UCSD-AML1 (cell line): ENCODE results near the gene ENDOG.
A peak's percentile ranks its signal among the peaks of the same experiment; 100 is the strongest.
"Not testable (repeated sequence)": the region's sequence is repeated elsewhere in the genome, so short reads cannot be mapped to it uniquely, and the experiment has no call there.

Experiments
- DNase-seq: peaks from one replicate; lab custom pipeline; 2025; ENCODE audit not compliant: unreplicated experiment; lab: John Stamatoyannopoulos, UW

Gene ENDOG

GRCh38 chr9:128860937-128861336 is 42.6 kb downstream of the ENDOG start:
- DNase-seq: no peak

GRCh38 chr9:128861501-128861900 is 43.2 kb downstream of the ENDOG start:
- DNase-seq: no peak

- DNase-seq: no peak
Observed at GRCh38 chr9:128862401-128862851, 44.1 kb downstream of the ENDOG start.

- DNase-seq: peak; percentile 80
Observed at GRCh38 chr9:128863647-128864046, 45.3 kb downstream of the ENDOG start.

- DNase-seq: no peak
Observed at GRCh38 chr9:128870128-128870940, 52.0 kb downstream of the ENDOG start.

- DNase-seq: not testable (repeated sequence)
Observed at GRCh38 chr9:128870941-128871265, 52.6 kb downstream of the ENDOG start.
